Gastrocnemius medialis (tissue), 4 donors: ENCODE measurements around the gene PAIP2.

Source experiments
- POLR2A ChIP-seq, 2 donors: fragments of 450-650 bp; IDR thresholded peaks; one replicate each; pipeline ENCODE4 v1.6.1; 2017; ENCODE audit warnings: antibody characterized with exemption in 2 of 2, mild to moderate bottlenecking in 2 of 2, moderate library complexity in 2 of 2
- TF ChIP-seq, protein P1 (sequence below), 5 experiments: fragments of 450-650 bp in 3 of 5; fragments of 200-600 bp in 2 of 5; sonication (generic) in 2 of 5; IDR thresholded peaks in 4 of 5; conservative IDR thresholded peaks in 1 of 5; 1 replicate in 4 of 5; 2 replicates in 1 of 5; pipeline ENCODE4 v1.5.1; 2016 to 2019; ENCODE audit warnings: antibody characterized with exemption in 5 of 5, mild to moderate bottlenecking in 3 of 5, moderate library complexity in 3 of 5

GRCh38 chr5:139360384-139360783, 18.7 kb downstream of the PAIP2 start:
- TF ChIP-seq POLR2A (IDR thresholded peaks at IDR 0.05): no peak
- TF ChIP-seq, protein P1, sequence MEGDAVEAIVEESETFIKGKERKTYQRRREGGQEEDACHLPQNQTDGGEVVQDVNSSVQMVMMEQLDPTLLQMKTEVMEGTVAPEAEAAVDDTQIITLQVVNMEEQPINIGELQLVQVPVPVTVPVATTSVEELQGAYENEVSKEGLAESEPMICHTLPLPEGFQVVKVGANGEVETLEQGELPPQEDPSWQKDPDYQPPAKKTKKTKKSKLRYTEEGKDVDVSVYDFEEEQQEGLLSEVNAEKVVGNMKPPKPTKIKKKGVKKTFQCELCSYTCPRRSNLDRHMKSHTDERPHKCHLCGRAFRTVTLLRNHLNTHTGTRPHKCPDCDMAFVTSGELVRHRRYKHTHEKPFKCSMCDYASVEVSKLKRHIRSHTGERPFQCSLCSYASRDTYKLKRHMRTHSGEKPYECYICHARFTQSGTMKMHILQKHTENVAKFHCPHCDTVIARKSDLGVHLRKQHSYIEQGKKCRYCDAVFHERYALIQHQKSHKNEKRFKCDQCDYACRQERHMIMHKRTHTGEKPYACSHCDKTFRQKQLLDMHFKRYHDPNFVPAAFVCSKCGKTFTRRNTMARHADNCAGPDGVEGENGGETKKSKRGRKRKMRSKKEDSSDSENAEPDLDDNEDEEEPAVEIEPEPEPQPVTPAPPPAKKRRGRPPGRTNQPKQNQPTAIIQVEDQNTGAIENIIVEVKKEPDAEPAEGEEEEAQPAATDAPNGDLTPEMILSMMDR (IDR thresholded peaks at IDR 0.05 in 4 of 5, conservative IDR thresholded peaks at IDR 0.05 in 1 of 5): no peak
